ENCODE data around the gene NRXN2. TPM values are rescaled to one million over a fixed set of nuclear protein-coding genes. Genes with fewer than 3 reads are reported as not detected.

NRXN2 gene
- total and polyA plus RNA-seq, 2 experiments from 2014 or later, result 1.1 to 5.6 TPM

- H3K9me2 ChIP-seq (ENCODE audit: insufficient read depth), result no peaks in the 10 kb centered on the region
- no peak overlapping the region for H3K9ac ChIP-seq
- no peak overlapping the region for H3K4me2 ChIP-seq (ENCODE audit: unreplicated experiment)
- no peak for TF ChIP-seq EZH2 (IDR thresholded peaks at IDR 0.05; ENCODE audit: insufficient read depth, poor library complexity, severe bottlenecking)
- no peak for TF ChIP-seq EZH2phosphoT487 (IDR thresholded peaks at IDR 0.05; ENCODE audit: insufficient read depth, low read depth)
- no peaks in the 10 kb centered on the region for H3K9me3 ChIP-seq (ENCODE audit: low read depth)
- no peak overlapping the region for H2AFZ ChIP-seq
- in situ Hi-C loops (cut with MboI), result no loop called here
- no peaks in the 10 kb centered on the region for H3K4me1 ChIP-seq (ENCODE audit: insufficient read depth)
- H3K79me2 ChIP-seq (ENCODE audit: insufficient read depth), result no peaks in the 10 kb centered on the region
- H3F3A ChIP-seq (ENCODE audit: insufficient read depth), result no peaks in the 10 kb centered on the region
- WGBS, 2 experiments (ENCODE audit: low coverage in 1 of 2, low lambda C conversion rate in 2 of 2, missing lambda C conversion rate in 2 of 2), result 89 to 91% methylated on average over 19 to 28 of the region's 34 CpGs
- no peak overlapping the region for H3K27ac ChIP-seq
- no peak for DNase-seq
- no peaks in the 10 kb centered on the region for H3K36me3 ChIP-seq (ENCODE audit: low read depth)
- peaks cover 8% of the 10 kb centered on the region for H3K27me3 ChIP-seq (replicated peaks; ENCODE audit: insufficient read depth)
- H4K20me1 ChIP-seq (ENCODE audit: insufficient read depth), result no peaks in the 10 kb centered on the region
- no peak overlapping the region for H3K4me3 ChIP-seq
These were observed 154.9 kb downstream of the NRXN2 start for GRCh38 chr11:64568041-64568571.

GRCh38 chr11:64566915-64567891 lies 155.8 kb downstream of the NRXN2 start:
- H3K4me2 ChIP-seq (ENCODE audit: unreplicated experiment), result peak overlapping the region; percentile 77
- 87 to 89% methylated on average over 21 to 30 of the region's 30 CpGs for WGBS, 2 experiments (ENCODE audit: low coverage in 1 of 2, low lambda C conversion rate in 2 of 2, missing lambda C conversion rate in 2 of 2)
- no peak overlapping the region for H3K27ac ChIP-seq

DNA sequence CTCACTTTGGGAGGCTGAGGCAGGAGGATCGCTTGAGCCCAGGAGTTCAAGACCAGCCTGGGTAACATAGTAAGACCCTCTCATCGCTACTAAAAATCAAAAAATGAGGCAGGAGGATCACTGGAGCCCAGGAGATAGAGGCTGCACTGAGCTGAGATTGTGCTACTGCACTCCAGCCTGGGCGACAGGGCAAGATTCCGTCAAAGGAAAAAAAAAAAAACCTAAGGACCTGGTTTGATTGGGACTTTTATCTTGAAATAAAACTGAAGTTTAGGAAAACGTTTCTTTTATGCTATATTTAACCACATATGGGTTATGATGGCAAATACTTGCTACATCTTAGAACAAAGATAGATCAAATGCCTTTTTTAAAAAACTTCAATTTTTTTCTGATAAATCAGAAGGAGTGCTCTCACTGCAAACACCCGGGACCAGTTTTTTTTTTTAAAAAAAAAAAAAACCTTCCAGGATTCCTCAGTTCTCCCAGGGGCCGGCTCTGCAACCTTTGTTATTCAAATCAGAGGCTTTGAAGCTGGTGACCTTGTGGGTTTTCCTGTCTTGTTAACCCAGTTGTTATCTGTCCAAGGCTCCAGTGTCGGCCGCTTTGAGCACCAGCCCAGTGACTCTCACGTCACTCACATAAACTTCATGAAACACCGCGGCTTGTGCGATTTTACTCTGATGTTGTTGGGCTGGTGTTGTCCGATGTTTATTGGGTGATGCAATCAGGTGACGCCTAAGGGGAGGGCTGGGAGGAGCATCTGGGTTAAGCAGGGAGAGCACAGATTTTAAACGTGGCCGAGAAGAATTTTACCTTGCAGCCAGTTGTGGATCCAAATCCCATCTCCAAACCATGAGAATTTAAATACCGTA lies 156.7 kb downstream of the NRXN2 start:
- no peak overlapping the region for H3K27ac ChIP-seq
- H3K9me3 ChIP-seq (ENCODE audit: low read depth), result no peaks in the 10 kb centered on the region
- H4K20me1 ChIP-seq (ENCODE audit: insufficient read depth), result no peaks in the 10 kb centered on the region
- H3K9me2 ChIP-seq (ENCODE audit: insufficient read depth), result no peaks in the 10 kb centered on the region
- DNase-seq, result peak; percentile 88
- in situ Hi-C loops (cut with MboI), result no loop called here
- H3K27me3 ChIP-seq (replicated peaks; ENCODE audit: insufficient read depth), result no peaks in the 10 kb centered on the region
- no peaks in the 10 kb centered on the region for H3K36me3 ChIP-seq (ENCODE audit: low read depth)
- H3K4me2 ChIP-seq (ENCODE audit: unreplicated experiment), result peak overlapping the region; percentile 77
- peak overlapping the region; percentile 78 for H2AFZ ChIP-seq
- 20% methylated on average over 18 of the region's 18 CpGs for WGBS, 2 experiments (ENCODE audit: low coverage in 1 of 2, low lambda C conversion rate in 2 of 2, missing lambda C conversion rate in 2 of 2)
- H3K4me1 ChIP-seq (ENCODE audit: insufficient read depth), result no peaks in the 10 kb centered on the region
- peak overlapping the region; percentile 58 for H3K4me3 ChIP-seq
- no peaks in the 10 kb centered on the region for H3F3A ChIP-seq (ENCODE audit: insufficient read depth)
- peak overlapping the region; percentile 62 for H3K9ac ChIP-seq
- TF ChIP-seq EZH2phosphoT487 (IDR thresholded peaks at IDR 0.05; ENCODE audit: insufficient read depth, low read depth) (no peak), EZH2 (IDR thresholded peaks at IDR 0.05; ENCODE audit: insufficient read depth, poor library complexity, severe bottlenecking) (no peak)
- H3K79me2 ChIP-seq (ENCODE audit: insufficient read depth), result no peaks in the 10 kb centered on the region

More at GRCh38 chr11:64566915-64567891, 155.8 kb downstream of the NRXN2 start:
- Histone ChIP-seq H3K4me1 (ENCODE audit: insufficient read depth) (no peaks in the 10 kb centered on the region), H3K79me2 (ENCODE audit: insufficient read depth) (no peaks in the 10 kb centered on the region), H3K4me3 (peak overlapping the region; percentile 58), H2AFZ (peak overlapping the region; percentile 78), H3K9me3 (ENCODE audit: low read depth) (no peaks in the 10 kb centered on the region), H3F3A (ENCODE audit: insufficient read depth) (no peaks in the 10 kb centered on the region), H3K9me2 (ENCODE audit: insufficient read depth) (no peaks in the 10 kb centered on the region), H3K27me3 (replicated peaks; ENCODE audit: insufficient read depth) (0 out of 2 replicates have a peak, but pooled peaks cover under 1% of the 10 kb centered on the region), H3K9ac (peak overlapping the region; percentile 62), H3K36me3 (ENCODE audit: low read depth) (no peaks in the 10 kb centered on the region), H4K20me1 (ENCODE audit: insufficient read depth) (no peaks in the 10 kb centered on the region)
- TF ChIP-seq EZH2phosphoT487 (IDR thresholded peaks at IDR 0.05; ENCODE audit: insufficient read depth, low read depth), result no peak
- no peak for TF ChIP-seq EZH2 (IDR thresholded peaks at IDR 0.05; ENCODE audit: insufficient read depth, poor library complexity, severe bottlenecking)
- DNase-seq, result no peak
- in situ Hi-C loops (cut with MboI), result no loop called here

All from GM23248 (cell line).